ENCODE measurements around the gene DLG2. TPM values are rescaled to one million over a fixed set of nuclear protein-coding genes. Genes with fewer than 3 reads are reported as not detected.
"Not testable (repeated sequence)": the region's sequence is repeated elsewhere in the genome, so short reads cannot be mapped to it uniquely, and the experiment has no call there.

The DLG2 gene
- total and polyA plus RNA-seq, 2 donors (not counting 3 experiments of a cell fraction or from before 2014, with no cell fraction given), result 0.15 to 1.1 TPM

DNA sequence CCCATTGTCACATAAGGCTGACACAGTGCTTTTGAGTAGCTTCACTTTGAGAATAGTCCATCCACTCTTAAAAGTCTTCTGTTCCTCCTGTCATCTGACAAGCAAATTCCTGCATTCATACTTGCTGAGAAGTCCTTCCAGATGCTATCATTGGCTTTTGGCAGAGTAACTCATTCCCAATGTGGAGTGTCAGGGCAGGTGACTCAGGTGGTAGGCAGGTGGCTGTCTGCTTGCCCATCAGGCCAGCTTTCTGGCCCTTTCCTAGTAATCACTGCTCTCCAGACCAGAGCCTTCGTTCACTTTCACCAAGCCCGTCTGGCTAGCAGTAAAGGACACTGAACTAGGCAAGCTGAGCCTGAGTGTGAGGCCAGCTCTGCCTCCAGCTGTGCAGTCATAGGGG is 2178.5 kb downstream of the DLG2 start:
- TF ChIP-seq POLR2AphosphoS5 (IDR thresholded peaks at IDR 0.05; ENCODE audit: insufficient read depth, low read depth, low read length) (no peak), JUN (IDR thresholded peaks at IDR 0.05; ENCODE audit: borderline replicate concordance, insufficient read depth, insufficient read length, low read depth) (no peak), MYC (IDR thresholded peaks at IDR 0.05; ENCODE audit: low read depth, low read length) (no peak), POLR2A (IDR thresholded peaks at IDR 0.05; ENCODE audit: low read depth, low read length) (no peak), MAX (IDR thresholded peaks at IDR 0.05; ENCODE audit: insufficient read depth, insufficient read length) (no peak), FOS (IDR thresholded peaks at IDR 0.05; ENCODE audit: borderline replicate concordance, insufficient read depth, low read length) (no peak), GATA2 (IDR thresholded peaks at IDR 0.05; ENCODE audit: insufficient read depth, insufficient read length, low read depth, low read length) (no peak), EZH2 (IDR thresholded peaks at IDR 0.05; ENCODE audit: borderline replicate concordance, low read depth, low read length, severe bottlenecking) (no peak), CTCF (IDR thresholded peaks at IDR 0.05; ENCODE audit: extremely low read depth in 1 of 2, insufficient read depth in 1 of 2, low read depth in 1 of 2, low read length in 2 of 2) (no peak)
- no peak overlapping the region for H2AFZ ChIP-seq (ENCODE audit: low read depth, low read length)
- FAIRE-seq (no peak), DNase-seq (ENCODE audit: low read depth, low spot score) (no peak)
- POLR2A ChIA-PET, result no interaction called here
- dilution Hi-C loops (cut with MboI; ENCODE audit: extremely low pct_ligation_motif_present, low sequenced_read_pairs), result no loop called here
- H3K4me1 ChIP-seq (ENCODE audit: control insufficient read depth, extremely low read depth, insufficient read depth, low read length), result no peaks in the 10 kb centered on the region
- CTCF ChIA-PET, result no interaction called here
- H3K36me3 ChIP-seq (ENCODE audit: control insufficient read depth in 2 of 2, extremely low read depth in 1 of 2, insufficient read depth in 2 of 2, low read length in 2 of 2), result no peaks in the 10 kb centered on the region
- H3K27me3 ChIP-seq (ENCODE audit: control insufficient read depth in 2 of 2, insufficient read depth in 2 of 2, low read length in 2 of 2), result no peaks in the 10 kb centered on the region
- H3K9me3 ChIP-seq (replicated peaks; ENCODE audit: control insufficient read depth, insufficient read depth, low read length), result no peaks in the 10 kb centered on the region
- H3K4me3 ChIP-seq (replicated peaks in 1 of 3; ENCODE audit: insufficient read depth in 1 of 3, low read depth in 1 of 3, low read length in 3 of 3), result no peak overlapping the region
- H3K79me2 ChIP-seq (ENCODE audit: control insufficient read depth, insufficient read depth, low read length), result no peaks in the 10 kb centered on the region
- H3K27ac ChIP-seq (ENCODE audit: insufficient read depth, low read depth, low read length), result no peak overlapping the region
- H3K9me1 ChIP-seq (replicated peaks; ENCODE audit: control insufficient read depth, extremely low read depth, insufficient read depth, low read length), result no peaks in the 10 kb centered on the region
- H3K9ac ChIP-seq (replicated peaks; ENCODE audit: extremely low read depth, insufficient read depth, low read length), result no peak overlapping the region
- no peak overlapping the region for H3K4me2 ChIP-seq (ENCODE audit: insufficient read depth, low read length)
- intact Hi-C loops (cut with micrococcal nuclease), result no loop called here
- BruUV-seq (replicated peaks), result no TSS peak
- H4K20me1 ChIP-seq (replicated peaks; ENCODE audit: control insufficient read depth, extremely low read depth, insufficient read depth, low read length), result no peaks in the 10 kb centered on the region

- FAIRE-seq; intact Hi-C loops (cut with micrococcal nuclease); H3K9me3 ChIP-seq (replicated peaks; ENCODE audit: control insufficient read depth, insufficient read depth, low read length); H3K9ac ChIP-seq (replicated peaks; ENCODE audit: extremely low read depth, insufficient read depth, low read length); H3K9me1 ChIP-seq (replicated peaks; ENCODE audit: control insufficient read depth, extremely low read depth, insufficient read depth, low read length); H3K4me3 ChIP-seq (replicated peaks in 1 of 3; ENCODE audit: insufficient read depth in 1 of 3, low read depth in 1 of 3, low read length in 3 of 3); H3K27ac ChIP-seq (ENCODE audit: insufficient read depth, low read depth, low read length); POLR2A ChIA-PET; H3K4me1 ChIP-seq (ENCODE audit: control insufficient read depth, extremely low read depth, insufficient read depth, low read length); H4K20me1 ChIP-seq (replicated peaks; ENCODE audit: control insufficient read depth, extremely low read depth, insufficient read depth, low read length); H3K79me2 ChIP-seq (ENCODE audit: control insufficient read depth, insufficient read depth, low read length); BruUV-seq (replicated peaks); dilution Hi-C loops (cut with MboI; ENCODE audit: extremely low pct_ligation_motif_present, low sequenced_read_pairs); CTCF ChIA-PET; H2AFZ ChIP-seq (ENCODE audit: low read depth, low read length); H3K27me3 ChIP-seq (ENCODE audit: control insufficient read depth in 2 of 2, insufficient read depth in 2 of 2, low read length in 2 of 2); DNase-seq (ENCODE audit: low read depth, low spot score); H3K4me2 ChIP-seq (ENCODE audit: insufficient read depth, low read length); H3K36me3 ChIP-seq (ENCODE audit: control insufficient read depth in 2 of 2, extremely low read depth in 1 of 2, insufficient read depth in 2 of 2, low read length in 2 of 2): not testable (repeated sequence)
Measured at GRCh38 chr11:83443880-83444279, 2183.3 kb downstream of the DLG2 start.
